GM12872 (cell line): Measurements from ENCODE around the gene ANKRD31.

Experiments
- TF ChIP-seq, protein P1 (sequence below): IDR thresholded peaks from 3 replicates; pipeline ENCODE4 v1.5.1; 2011; ENCODE audit warnings: low read depth, mild to moderate bottlenecking, low read length, moderate library complexity; ENCODE audit not compliant: insufficient read depth

Gene ANKRD31, protein sequence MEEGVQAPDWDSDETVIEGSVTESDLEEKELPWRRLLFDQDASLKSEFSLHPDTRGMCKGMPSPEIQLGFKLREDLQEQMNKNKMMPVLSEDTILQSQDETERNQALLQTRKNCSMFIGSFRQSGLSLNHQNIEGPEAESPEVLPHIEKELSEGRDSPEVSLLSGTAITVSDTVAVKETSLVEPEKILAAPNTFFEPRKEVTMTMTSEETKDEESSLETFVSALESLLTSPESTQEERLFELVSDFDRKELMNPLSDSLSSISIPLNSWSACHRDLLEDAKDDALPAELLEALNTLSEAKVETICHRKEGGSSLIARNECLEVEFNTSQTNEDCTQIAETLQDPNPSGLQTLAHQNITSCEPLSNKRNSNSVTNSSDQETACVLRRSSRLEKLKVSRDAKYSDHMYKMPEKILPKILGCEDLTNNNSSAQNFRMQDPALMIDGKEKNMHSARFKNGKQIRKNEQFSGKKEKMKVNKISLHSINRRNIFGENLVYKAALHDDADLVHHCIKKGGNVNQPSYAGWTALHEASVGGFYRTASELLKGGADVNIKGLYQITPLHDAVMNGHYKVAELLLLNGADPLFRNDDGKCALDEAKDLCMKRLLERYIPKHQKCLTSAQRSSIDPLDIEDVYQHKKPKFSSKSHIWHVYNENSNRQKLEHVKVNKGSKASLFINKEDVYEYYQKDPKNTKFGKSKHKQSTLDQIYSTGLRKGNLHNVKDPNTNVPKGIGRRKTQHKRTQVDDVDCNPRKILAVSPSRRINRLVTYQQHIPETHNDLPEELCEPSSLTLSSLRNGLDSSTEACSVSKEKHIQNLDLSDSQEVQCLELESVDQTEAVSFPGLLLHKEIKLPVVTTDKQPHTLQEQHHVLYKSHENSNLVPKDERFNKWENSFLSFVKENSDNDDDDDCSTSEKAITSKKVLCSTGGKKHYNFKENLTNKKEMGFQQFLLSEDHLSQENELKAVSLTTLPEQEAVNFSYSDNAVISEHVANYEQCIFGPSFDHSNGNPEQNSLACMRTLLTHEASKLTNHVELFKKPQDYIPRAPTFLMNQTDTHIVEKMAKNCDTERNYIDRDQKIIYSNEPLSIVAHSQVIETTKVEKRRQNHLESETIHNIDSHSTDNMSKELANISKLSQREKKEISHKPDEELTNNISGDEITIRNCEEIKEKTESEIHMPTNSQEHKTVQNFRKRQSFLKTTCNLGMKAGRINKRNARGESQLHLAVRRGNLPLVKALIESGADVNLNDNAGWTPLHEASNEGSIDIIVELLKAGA (N-terminal part only)

DNA sequence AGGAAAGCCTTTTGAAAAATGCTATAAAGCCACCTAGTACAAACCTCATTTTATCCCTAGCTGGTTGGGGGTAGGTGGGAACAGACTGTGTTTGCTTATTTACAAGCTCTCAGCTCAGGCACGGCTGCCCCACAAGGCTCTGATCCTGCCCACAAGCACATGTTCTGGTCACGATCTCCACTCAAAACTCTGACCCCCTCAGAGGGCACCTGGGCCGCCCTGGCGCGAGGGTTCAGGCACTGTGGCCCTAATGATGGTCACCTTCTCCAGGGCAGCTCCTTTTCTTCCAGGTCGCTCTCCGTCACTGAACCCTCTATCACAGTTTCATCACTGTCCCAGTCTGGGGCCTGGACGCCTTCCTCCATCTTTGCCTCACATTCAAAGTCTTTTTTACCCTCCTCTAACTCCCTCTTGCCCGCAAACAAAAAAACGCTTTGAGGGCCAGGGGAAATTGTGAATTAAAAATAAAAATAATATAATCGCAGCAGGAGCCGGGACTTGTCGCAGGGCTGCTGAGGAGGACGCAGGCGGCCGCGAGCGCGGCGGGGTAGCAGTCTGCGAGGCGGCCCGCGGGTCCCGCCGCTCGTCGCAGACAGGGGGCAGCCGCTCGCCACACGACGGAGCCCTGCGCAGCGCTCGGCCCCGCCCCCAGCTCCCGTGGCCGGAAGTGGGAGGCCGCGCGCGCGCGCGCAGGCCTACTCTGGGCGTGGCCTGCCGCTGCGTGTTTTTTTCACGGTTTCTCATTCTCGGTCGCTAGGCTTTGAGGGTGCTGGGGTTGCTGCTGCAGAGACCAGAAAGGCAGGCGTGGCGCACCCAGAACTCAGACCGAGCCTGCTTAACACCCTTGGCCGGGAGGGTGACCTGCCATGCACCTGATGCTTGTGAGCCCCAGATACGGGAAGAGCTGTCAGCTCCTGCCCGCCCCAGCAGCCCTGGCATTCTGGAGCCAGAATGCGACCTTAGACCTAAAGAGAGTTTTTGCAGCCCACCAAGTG, at the start of gene ANKRD31:
TSS of gene ANKRD31 (minus strand) at position 557 of the 995 bp plus-strand sequence. CDS start at position 365, 192 bp downstream.
- TF ChIP-seq, protein P1, sequence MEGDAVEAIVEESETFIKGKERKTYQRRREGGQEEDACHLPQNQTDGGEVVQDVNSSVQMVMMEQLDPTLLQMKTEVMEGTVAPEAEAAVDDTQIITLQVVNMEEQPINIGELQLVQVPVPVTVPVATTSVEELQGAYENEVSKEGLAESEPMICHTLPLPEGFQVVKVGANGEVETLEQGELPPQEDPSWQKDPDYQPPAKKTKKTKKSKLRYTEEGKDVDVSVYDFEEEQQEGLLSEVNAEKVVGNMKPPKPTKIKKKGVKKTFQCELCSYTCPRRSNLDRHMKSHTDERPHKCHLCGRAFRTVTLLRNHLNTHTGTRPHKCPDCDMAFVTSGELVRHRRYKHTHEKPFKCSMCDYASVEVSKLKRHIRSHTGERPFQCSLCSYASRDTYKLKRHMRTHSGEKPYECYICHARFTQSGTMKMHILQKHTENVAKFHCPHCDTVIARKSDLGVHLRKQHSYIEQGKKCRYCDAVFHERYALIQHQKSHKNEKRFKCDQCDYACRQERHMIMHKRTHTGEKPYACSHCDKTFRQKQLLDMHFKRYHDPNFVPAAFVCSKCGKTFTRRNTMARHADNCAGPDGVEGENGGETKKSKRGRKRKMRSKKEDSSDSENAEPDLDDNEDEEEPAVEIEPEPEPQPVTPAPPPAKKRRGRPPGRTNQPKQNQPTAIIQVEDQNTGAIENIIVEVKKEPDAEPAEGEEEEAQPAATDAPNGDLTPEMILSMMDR: peak; percentile 66

DNA sequence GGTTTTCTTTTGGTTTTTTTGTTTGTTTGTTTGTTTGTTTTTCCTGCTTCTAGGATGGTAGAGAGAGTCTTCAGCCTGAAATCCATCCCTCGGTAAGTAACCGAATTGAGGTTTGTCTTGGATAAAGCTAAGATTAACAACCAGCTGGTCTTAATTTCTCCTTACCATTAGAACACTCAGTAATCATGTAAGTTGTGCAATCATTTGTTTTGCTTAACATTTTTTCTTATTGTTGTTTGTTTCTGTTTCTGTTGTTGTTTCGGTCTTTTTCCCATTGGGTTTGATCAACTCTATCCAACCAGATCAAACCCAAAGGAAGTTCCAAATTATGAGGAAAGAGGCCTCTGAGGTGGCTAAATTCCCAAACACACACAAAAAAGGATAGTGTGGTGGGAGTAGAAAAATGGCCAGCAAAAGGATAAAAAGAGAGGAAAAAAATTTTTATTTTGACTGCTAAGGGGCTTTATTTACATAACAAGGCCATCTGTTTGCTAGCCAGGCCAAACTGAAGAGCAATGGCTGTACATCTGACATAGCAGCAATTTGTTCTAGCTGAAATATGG, 49.6 kb upstream of the ANKRD31 start:
- TF ChIP-seq, protein P1: no peak

DNA sequence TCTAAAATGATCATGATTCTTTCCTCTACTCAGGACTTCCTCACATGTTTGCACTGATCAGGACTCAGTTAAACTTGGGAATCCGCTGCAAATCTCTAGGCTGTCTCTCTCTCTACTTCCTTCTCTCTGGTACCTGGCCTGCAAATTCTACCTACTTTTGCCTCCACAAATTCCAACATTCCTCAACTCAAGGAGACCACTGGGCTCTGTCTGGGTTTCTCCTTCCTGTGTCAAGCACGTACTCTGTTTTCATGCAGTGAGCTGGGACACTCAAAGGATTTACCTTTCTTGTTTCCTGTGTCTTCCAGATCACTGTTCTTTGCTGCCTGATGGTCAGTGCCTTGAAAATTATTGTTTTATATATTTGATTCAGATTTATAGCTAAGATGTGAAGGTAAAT, 45.9 kb upstream of the ANKRD31 start:
- TF ChIP-seq, protein P1: no peak

DNA sequence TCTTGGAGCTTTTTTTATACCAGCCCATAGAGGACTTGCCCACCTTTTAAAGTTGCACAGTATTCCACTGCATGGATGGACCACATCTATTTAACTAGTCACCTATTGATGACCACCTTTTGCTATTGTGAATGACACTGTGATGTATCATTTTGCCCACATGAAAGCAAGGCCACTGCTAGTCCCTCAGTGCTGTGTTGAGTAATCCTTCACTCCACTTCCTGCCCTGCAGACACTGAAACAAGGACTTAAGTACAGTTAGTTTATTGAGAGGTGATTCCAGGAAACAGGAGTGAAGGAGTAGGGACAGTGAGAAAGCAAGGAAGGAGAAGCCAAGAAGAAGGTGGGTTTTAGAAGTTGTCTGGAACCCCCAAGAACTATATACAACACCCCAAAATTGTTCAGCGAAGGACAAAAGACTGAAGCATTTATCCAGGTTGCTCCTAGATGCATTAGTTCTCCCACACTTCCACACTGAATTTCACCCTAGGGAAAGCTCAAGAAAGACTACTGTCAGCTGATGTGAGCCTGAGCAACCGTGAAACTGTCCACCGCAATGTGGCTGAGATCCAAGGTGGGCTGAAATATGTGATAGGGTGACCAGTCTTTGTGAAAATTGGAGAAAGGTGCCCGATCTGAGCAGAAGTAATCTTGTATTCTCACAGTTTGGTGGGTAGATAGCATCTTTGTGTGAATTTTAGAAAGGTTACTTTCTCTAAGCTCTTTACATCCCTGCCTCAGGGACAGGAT, 45.2 kb upstream of the ANKRD31 start:
- TF ChIP-seq, protein P1: no peak

DNA sequence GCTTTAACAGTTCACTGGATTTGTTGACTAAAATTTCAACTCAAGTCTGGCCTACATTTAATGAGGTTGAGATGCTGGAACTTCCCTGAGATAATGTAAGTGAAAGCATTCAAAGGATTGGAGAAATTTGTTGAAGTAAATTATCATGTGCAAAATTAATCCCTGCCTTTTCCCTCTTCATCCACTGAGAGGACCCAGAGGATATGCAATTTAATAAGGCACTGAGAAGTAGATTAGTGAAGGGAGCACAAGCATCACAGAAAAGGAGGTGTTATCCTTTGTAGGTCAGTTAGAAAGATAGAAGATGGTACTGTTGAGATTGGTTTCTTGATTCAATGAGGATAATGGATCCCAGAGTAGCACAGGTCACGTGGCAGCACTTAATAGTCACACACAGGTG, 42.6 kb upstream of the ANKRD31 start:
- TF ChIP-seq, protein P1: no peak

DNA sequence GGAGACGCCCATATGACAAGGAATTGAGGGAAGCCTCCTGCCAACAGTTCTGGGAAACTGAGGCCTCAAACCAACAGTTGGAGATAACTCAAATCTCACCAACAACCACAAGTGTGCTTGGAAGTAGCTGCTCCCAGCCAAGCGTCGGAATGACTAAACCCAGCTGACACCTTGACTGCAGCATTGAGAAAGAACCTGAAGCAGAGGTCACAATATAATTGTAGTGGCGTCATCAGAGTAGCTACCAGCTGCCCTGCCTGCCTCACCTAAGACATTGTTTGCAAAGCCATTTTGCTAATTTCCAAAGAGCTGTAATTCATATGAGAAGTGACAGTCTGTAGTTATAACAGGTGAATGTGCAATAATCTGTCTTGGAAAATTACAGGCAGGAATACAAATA, 40.8 kb upstream of the ANKRD31 start:
- TF ChIP-seq, protein P1: no peak
